Endothelial cell of umbilical vein (primary cell): Measurements from ENCODE around the gene RPA1. TPM values are rescaled to one million over a fixed set of nuclear protein-coding genes. Genes with fewer than 3 reads are reported as not detected.

ENCODE experiments used
- BruUV-seq: library from RNA; stranded (reverse); fragments of 400-500 nt; replicated peaks from 2 replicates; lab custom pipeline; 2021; lab: Mats Ljungman, UMichigan
- CTCF ChIA-PET: fragments of 300-600, 350-600 bp; sonication (Branson Sonifier 250); formaldehyde crosslinking; loops from one replicate; lab custom pipeline; 2021; ENCODE audit warnings: antibody characterized with exemption, inconsistent platforms; lab: Charles Lee
- POLR2A ChIA-PET: fragments of 300-600, 350-600 bp; sonication (Branson Sonifier 250); formaldehyde crosslinking; loops from one replicate; lab custom pipeline; 2021; ENCODE audit warnings: antibody characterized with exemption, inconsistent platforms; lab: Charles Lee
- DNase-seq: peaks from one replicate; pipeline ENCODE4 v3.0.0-alpha.2; 2011; ENCODE audit warnings: low read depth, low spot score
- FAIRE-seq: peaks from 2 replicates; lab custom pipeline; 2011; peaks lifted over from hg19 to GRCh38; lab: Jason Lieb, UNC
- H2AFZ ChIP-seq: 2 replicates; pipeline ENCODE4 v1.6.0; 2012; ENCODE audit warnings: low read depth, low read length, control low read depth, inconsistent platforms
- H3K27ac ChIP-seq: 2 replicates; pipeline ENCODE4 v1.5.1; 2011; ENCODE audit warnings: low read depth, mild to moderate bottlenecking, control low read depth, low read length, moderate library complexity; ENCODE audit not compliant: insufficient read depth
- H3K27me3 ChIP-seq, 2 experiments: 2 replicates each; pipeline versions ENCODE4 v1.6.0 to v1.6.1; 2011; ENCODE audit warnings: low read length in 2 of 2, mixed read lengths in 1 of 2; ENCODE audit not compliant: control insufficient read depth in 2 of 2, insufficient read depth in 2 of 2
- H3K36me3 ChIP-seq, 2 experiments: 2 replicates in 1 of 2; 3 replicates in 1 of 2; pipeline ENCODE4 v1.5.1; 2011; ENCODE audit warnings: low read length in 2 of 2, mild to moderate bottlenecking in 1 of 2, moderate library complexity in 1 of 2; ENCODE audit not compliant: control insufficient read depth in 2 of 2, insufficient read depth in 2 of 2; ENCODE audit errors: extremely low read depth in 1 of 2
- H3K4me1 ChIP-seq: 3 replicates; pipeline ENCODE4 v1.5.1; 2011; ENCODE audit warnings: mild to moderate bottlenecking, low read length; ENCODE audit not compliant: control insufficient read depth, insufficient read depth; ENCODE audit errors: extremely low read depth
- H3K4me2 ChIP-seq: 2 replicates; pipeline ENCODE4 v1.6.1; 2011; ENCODE audit warnings: low read length, control low read depth, mixed read lengths; ENCODE audit not compliant: insufficient read depth
- H3K4me3 ChIP-seq, 3 experiments: fragments of 200-600 bp in 1 of 3; sonication (generic), shearing (Covaris generic) in 1 of 3; replicated peaks in 1 of 3; 2 replicates each; pipeline ENCODE4 v1.5.1; 2011 to 2016; ENCODE audit warnings: control low read depth in 3 of 3, low read length in 3 of 3, mild to moderate bottlenecking in 2 of 3, inconsistent platforms in 1 of 3, low read depth in 1 of 3, moderate library complexity in 1 of 3; ENCODE audit not compliant: insufficient read depth in 1 of 3
- H3K79me2 ChIP-seq: 2 replicates; pipeline ENCODE4 v1.6.0; 2012; ENCODE audit warnings: low read length, inconsistent platforms; ENCODE audit not compliant: control insufficient read depth, insufficient read depth
- H3K9ac ChIP-seq: replicated peaks from 2 replicates; pipeline ENCODE3; 2011; ENCODE audit warnings: low read length, control low read depth; ENCODE audit not compliant: insufficient read depth; ENCODE audit errors: extremely low read depth
- H3K9me1 ChIP-seq: replicated peaks from 3 replicates; pipeline ENCODE4 v1.6.0; 2011; ENCODE audit warnings: mild to moderate bottlenecking, low read length; ENCODE audit not compliant: control insufficient read depth, insufficient read depth; ENCODE audit errors: extremely low read depth
- H3K9me3 ChIP-seq: replicated peaks from 2 replicates; pipeline ENCODE4 v1.5.1; 2012; ENCODE audit warnings: low read length, inconsistent platforms; ENCODE audit not compliant: control insufficient read depth, insufficient read depth
- H4K20me1 ChIP-seq: replicated peaks from 2 replicates; pipeline ENCODE3; 2011; ENCODE audit warnings: mild to moderate bottlenecking, low read length; ENCODE audit not compliant: control insufficient read depth, insufficient read depth; ENCODE audit errors: extremely low read depth
- FOS ChIP-seq: IDR thresholded peaks from 2 replicates; pipeline ENCODE4 v1.6.1; 2011; ENCODE audit warnings: mild to moderate bottlenecking, low read length, moderate library complexity, borderline replicate concordance; ENCODE audit not compliant: insufficient read depth
- GATA2 ChIP-seq: IDR thresholded peaks from 2 replicates; pipeline ENCODE4 v1.7.0; 2011; ENCODE audit warnings: low read depth, mild to moderate bottlenecking, moderate library complexity, mixed read lengths, low read length; ENCODE audit not compliant: insufficient read length, insufficient read depth
- MYC ChIP-seq: IDR thresholded peaks from one replicate; pipeline ENCODE4 v1.6.1; 2011; ENCODE audit warnings: mild to moderate bottlenecking, low read depth, low read length
- POLR2A ChIP-seq: IDR thresholded peaks from 2 replicates; pipeline ENCODE4 v1.6.1; 2012; ENCODE audit warnings: low read depth, mild to moderate bottlenecking, control low read depth, low read length
- dilution Hi-C: fragments of 300-500 bp; cut with MboI; formaldehyde crosslinking; loops from one replicate; pipeline ENCODE4 v1.15.0; 2019; ENCODE audit warnings: low sequenced_read_pairs; ENCODE audit not compliant: extremely low pct_ligation_motif_present
- intact Hi-C: fragments of 100-400 bp; cut with micrococcal nuclease; formaldehyde crosslinking; loops from one replicate; pipeline ENCODE4 v1.10.0; 2022
- polyA plus RNA-seq, 4 experiments: library from polyadenylated mRNA; depleted of rRNA in 3 of 4; stranded (reverse) in 3 of 4; unstranded in 1 of 4; fragments of >200 nt; gene quantifications; 2 replicates each; pipeline versions ENCODE4 v1.2.1 to v1.2.3, GENCODE V29; 2011 to 2012; ENCODE audit warnings: missing spikeins in 1 of 4
- total RNA-seq: library from RNA; stranded (reverse); gene quantifications from 2 replicates; pipeline ENCODE4 v1.2.3, GENCODE V29; 2021
- TF ChIP-seq, protein P1 (sequence below): IDR thresholded peaks from 2 replicates; pipeline ENCODE4 v1.6.1; 2011; ENCODE audit not compliant: insufficient read depth, insufficient read length
- TF ChIP-seq, protein P2 (sequence below), 2 donors: IDR thresholded peaks; 1 replicate in 1 of 2; 2 replicates in 1 of 2; pipeline ENCODE4 v1.5.1; 2011; ENCODE audit warnings: low read length in 2 of 2, mild to moderate bottlenecking in 2 of 2, moderate library complexity in 2 of 2, control low read depth in 1 of 2, inconsistent platforms in 1 of 2, low read depth in 1 of 2; ENCODE audit not compliant: insufficient read depth in 1 of 2; ENCODE audit errors: extremely low read depth in 1 of 2

RPA1 gene
- total and polyA plus RNA-seq, 2 donors (not counting 3 experiments of a cell fraction or from before 2014, with no cell fraction given), result 50.5 to 123 TPM

DNA sequence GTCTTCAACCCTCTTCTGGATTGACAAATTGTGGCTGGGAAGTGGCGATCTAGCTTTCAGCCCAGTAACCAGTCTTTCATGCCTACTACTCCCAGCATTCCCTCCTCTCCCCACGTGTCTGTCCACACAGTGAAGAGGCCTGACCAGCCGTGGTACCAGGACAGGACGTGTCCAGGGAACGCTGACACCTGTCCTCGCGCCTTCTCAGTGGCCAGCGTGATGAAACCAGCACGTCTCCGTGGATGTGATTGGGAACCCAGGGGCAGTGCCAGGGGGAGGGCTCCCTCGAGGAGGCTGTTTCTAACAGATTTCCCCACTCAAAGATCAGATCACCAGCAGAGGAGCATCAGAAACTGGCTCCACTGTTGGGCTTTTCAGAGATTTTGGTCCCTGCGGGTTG lies 69.1 kb downstream of the RPA1 start:
- Histone ChIP-seq H3K4me2 (no peak overlapping the region), H3K27ac (no peak overlapping the region), H3K4me3 (no peak overlapping the region), H2AFZ (no peak overlapping the region), H3K27me3 (no peaks in the 10 kb centered on the region), H4K20me1 (no peaks in the 10 kb centered on the region), H3K79me2 (no peaks in the 10 kb centered on the region), H3K9me3 (no peaks in the 10 kb centered on the region), H3K9ac (no peak overlapping the region), H3K4me1 (no peaks in the 10 kb centered on the region), H3K36me3 (peaks cover 9 to 20% of the 10 kb centered on the region in 2 experiments), H3K9me1 (no peaks in the 10 kb centered on the region)
- TF ChIP-seq POLR2A (no peak), FOS (no peak), GATA2 (no peak), MYC (no peak)
- TF ChIP-seq, protein P1, sequence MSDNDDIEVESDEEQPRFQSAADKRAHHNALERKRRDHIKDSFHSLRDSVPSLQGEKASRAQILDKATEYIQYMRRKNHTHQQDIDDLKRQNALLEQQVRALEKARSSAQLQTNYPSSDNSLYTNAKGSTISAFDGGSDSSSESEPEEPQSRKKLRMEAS, result no peak
- TF ChIP-seq, protein P2, sequence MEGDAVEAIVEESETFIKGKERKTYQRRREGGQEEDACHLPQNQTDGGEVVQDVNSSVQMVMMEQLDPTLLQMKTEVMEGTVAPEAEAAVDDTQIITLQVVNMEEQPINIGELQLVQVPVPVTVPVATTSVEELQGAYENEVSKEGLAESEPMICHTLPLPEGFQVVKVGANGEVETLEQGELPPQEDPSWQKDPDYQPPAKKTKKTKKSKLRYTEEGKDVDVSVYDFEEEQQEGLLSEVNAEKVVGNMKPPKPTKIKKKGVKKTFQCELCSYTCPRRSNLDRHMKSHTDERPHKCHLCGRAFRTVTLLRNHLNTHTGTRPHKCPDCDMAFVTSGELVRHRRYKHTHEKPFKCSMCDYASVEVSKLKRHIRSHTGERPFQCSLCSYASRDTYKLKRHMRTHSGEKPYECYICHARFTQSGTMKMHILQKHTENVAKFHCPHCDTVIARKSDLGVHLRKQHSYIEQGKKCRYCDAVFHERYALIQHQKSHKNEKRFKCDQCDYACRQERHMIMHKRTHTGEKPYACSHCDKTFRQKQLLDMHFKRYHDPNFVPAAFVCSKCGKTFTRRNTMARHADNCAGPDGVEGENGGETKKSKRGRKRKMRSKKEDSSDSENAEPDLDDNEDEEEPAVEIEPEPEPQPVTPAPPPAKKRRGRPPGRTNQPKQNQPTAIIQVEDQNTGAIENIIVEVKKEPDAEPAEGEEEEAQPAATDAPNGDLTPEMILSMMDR (IDR thresholded peaks at IDR 0.05; ENCODE audit: extremely low read depth in 1 of 2, insufficient read depth in 1 of 2, low read depth in 1 of 2, low read length in 2 of 2), result no peak
- intact Hi-C loops (no loop called here), dilution Hi-C loops (no loop called here)
- DNase-seq (no peak), FAIRE-seq (no peak)
- BruUV-seq, result no TSS peak
- ChIA-PET CTCF (no interaction called here), POLR2A (no interaction called here)
